H1 (cell line): ENCODE results near the gene NOC3L. TPM values are rescaled to one million over a fixed set of nuclear protein-coding genes. Genes with fewer than 3 reads are reported as not detected.
"Not testable (repeated sequence)": the region's sequence is repeated elsewhere in the genome, so short reads cannot be mapped to it uniquely, and the experiment has no call there.

Experiments
- CTCF ChIA-PET: fragments of 300-600 bp; sonication (Branson Sonifier 250); formaldehyde crosslinking; loops from one replicate; lab custom pipeline; 2021; ENCODE audit not compliant: partially characterized antibody; lab: Charles Lee
- POLR2A ChIA-PET: fragments of 300-600 bp; sonication (Branson Sonifier 250); formaldehyde crosslinking; loops from one replicate; lab custom pipeline; 2021; ENCODE audit warnings: inconsistent platforms; ENCODE audit not compliant: partially characterized antibody; lab: Charles Lee
- DNase-seq, 2 experiments: peaks; one replicate each; pipeline versions ENCODE4 v3.0.0 to v3.0.0-alpha.2; 2010 to 2022; ENCODE audit warnings: low spot score in 2 of 2, low read depth in 1 of 2, mixed read lengths in 1 of 2
- FAIRE-seq: peaks from 2 replicates; lab custom pipeline; 2011; peaks lifted over from hg19 to GRCh38; lab: Jason Lieb, UNC
- H2AFZ ChIP-seq: 2 replicates; pipeline ENCODE4 v1.8.1; 2012; ENCODE audit warnings: low read length, inconsistent platforms
- H2AK5ac ChIP-seq: 2 replicates; pipeline ENCODE4 v1.6.1; 2013; ENCODE audit warnings: low read depth, low read length
- H2BK120ac ChIP-seq: replicated peaks from 2 replicates; pipeline ENCODE3; 2013; ENCODE audit warnings: low read depth, low read length, inconsistent platforms
- H2BK12ac ChIP-seq: 2 replicates; pipeline ENCODE4 v1.6.1; 2013; ENCODE audit warnings: low read depth, low read length
- H2BK15ac ChIP-seq: 2 replicates; pipeline ENCODE4 v1.6.1; 2013; ENCODE audit warnings: low read length
- H2BK20ac ChIP-seq: 2 replicates; pipeline ENCODE4 v1.6.1; 2013; ENCODE audit warnings: low read length
- H2BK5ac ChIP-seq: 2 replicates; pipeline ENCODE4 v1.6.1; 2013; ENCODE audit warnings: low read depth, low read length
- H3K14ac ChIP-seq: 2 replicates; pipeline ENCODE4 v1.6.1; 2013; ENCODE audit warnings: inconsistent platforms; ENCODE audit not compliant: insufficient read length
- H3K18ac ChIP-seq: 2 replicates; pipeline ENCODE4 v1.6.1; 2013; ENCODE audit warnings: low read length; ENCODE audit errors: extremely low read depth
- H3K23ac ChIP-seq: 2 replicates; pipeline ENCODE4 v1.6.1; 2013; ENCODE audit warnings: inconsistent platforms; ENCODE audit not compliant: insufficient read length
- H3K23me2 ChIP-seq: 2 replicates; pipeline ENCODE4 v1.6.1; 2013; ENCODE audit warnings: low read depth, low read length
- H3K27ac ChIP-seq: 2 replicates; pipeline ENCODE4 v1.6.1; 2011; ENCODE audit warnings: low read depth, low read length, inconsistent platforms
- H3K27me3 ChIP-seq, 4 experiments: replicated peaks in 1 of 4; 1 replicate in 1 of 4; 2 replicates in 3 of 4; pipeline versions ENCODE4 v1.6.1 to v1.8.1; 2011 to 2013; ENCODE audit warnings: low read length in 3 of 4, mild to moderate bottlenecking in 3 of 4, inconsistent platforms in 2 of 4, mixed read lengths in 2 of 4, moderate library complexity in 1 of 4; ENCODE audit not compliant: control insufficient read depth in 3 of 4, insufficient read depth in 3 of 4; ENCODE audit errors: extremely low read depth in 1 of 4
- H3K36me3 ChIP-seq, 4 experiments: 2 replicates each; pipeline versions ENCODE4 v1.6.1 to v1.8.1; 2011 to 2013; ENCODE audit warnings: mild to moderate bottlenecking in 4 of 4, low read length in 3 of 4, moderate library complexity in 2 of 4, control low read depth in 1 of 4, inconsistent platforms in 1 of 4; ENCODE audit not compliant: insufficient read depth in 4 of 4, control insufficient read depth in 2 of 4
- H3K4ac ChIP-seq: replicated peaks from 2 replicates; pipeline ENCODE3; 2013; ENCODE audit warnings: low read length, low read depth, mixed read lengths, inconsistent platforms; ENCODE audit not compliant: insufficient read length
- H3K4me1 ChIP-seq, 4 experiments: replicated peaks in 1 of 4; 1 replicate in 1 of 4; 2 replicates in 3 of 4; pipeline versions ENCODE4 v1.6.1 to v1.8.1; 2011 to 2013; ENCODE audit warnings: low read length in 3 of 4, inconsistent platforms in 2 of 4, mixed read lengths in 1 of 4; ENCODE audit not compliant: insufficient read depth in 4 of 4, control insufficient read depth in 3 of 4
- H3K4me2 ChIP-seq, 2 experiments: 2 replicates each; pipeline versions ENCODE4 v1.6.1 to v1.8.1; 2011 to 2013; ENCODE audit warnings: low read depth in 2 of 2, low read length in 2 of 2, control low read depth in 1 of 2, inconsistent platforms in 1 of 2, mild to moderate bottlenecking in 1 of 2; ENCODE audit not compliant: insufficient read depth in 1 of 2
- H3K4me3 ChIP-seq, 4 experiments: fragments of 200-600, 300-600 bp in 1 of 4; sonication (generic), shearing (Covaris generic), sonication (Bioruptor Twin) in 1 of 4; 2 replicates each; pipeline versions ENCODE4 v1.5.1 to v1.8.1; 2011 to 2016; ENCODE audit warnings: low read length in 4 of 4, low read depth in 3 of 4, control low read depth in 2 of 4, inconsistent platforms in 2 of 4, mild to moderate bottlenecking in 2 of 4, mixed read lengths in 1 of 4, moderate library complexity in 1 of 4; ENCODE audit not compliant: insufficient read depth in 2 of 4; ENCODE audit errors: extremely low read depth in 1 of 4
- H3K56ac ChIP-seq: replicated peaks from 2 replicates; pipeline ENCODE3; 2013; ENCODE audit warnings: low read depth, mild to moderate bottlenecking, mixed read lengths, low read length, inconsistent platforms; ENCODE audit not compliant: insufficient read length
- H3K79me1 ChIP-seq: 2 replicates; pipeline ENCODE4 v1.6.1; 2013; ENCODE audit warnings: low read depth, low read length, control low read depth
- H3K79me2 ChIP-seq, 2 experiments: 2 replicates each; pipeline versions ENCODE4 v1.6.1 to v1.8.1; 2012 to 2013; ENCODE audit warnings: low read length in 2 of 2, mild to moderate bottlenecking in 2 of 2, inconsistent platforms in 1 of 2; ENCODE audit not compliant: insufficient read depth in 2 of 2, control insufficient read depth in 1 of 2
- H3K9ac ChIP-seq, 4 experiments: replicated peaks in 1 of 4; 1 replicate in 1 of 4; 2 replicates in 3 of 4; pipeline versions ENCODE4 v1.6.1 to v1.8.1; 2011 to 2013; ENCODE audit warnings: low read depth in 3 of 4, low read length in 3 of 4, control low read depth in 2 of 4, mild to moderate bottlenecking in 2 of 4, moderate library complexity in 2 of 4, inconsistent platforms in 1 of 4; ENCODE audit errors: extremely low read depth in 1 of 4
- H3K9me3 ChIP-seq, 2 experiments: 2 replicates each; pipeline versions ENCODE4 v1.6.1 to v1.8.1; 2012 to 2013; ENCODE audit warnings: mild to moderate bottlenecking in 2 of 2, moderate library complexity in 2 of 2, control low read depth in 1 of 2, inconsistent platforms in 1 of 2, low read depth in 1 of 2, low read length in 1 of 2, mixed read lengths in 1 of 2; ENCODE audit not compliant: insufficient read depth in 2 of 2
- H4K20me1 ChIP-seq, 2 experiments: replicated peaks in 1 of 2; 2 replicates each; pipeline versions ENCODE3 to v1.8.1; 2011 to 2013; ENCODE audit warnings: inconsistent platforms in 2 of 2, low read length in 2 of 2, mild to moderate bottlenecking in 1 of 2; ENCODE audit not compliant: insufficient read depth in 2 of 2, control insufficient read depth in 1 of 2
- H4K5ac ChIP-seq: 2 replicates; pipeline ENCODE4 v1.6.1; 2013; ENCODE audit warnings: low read length, low read depth, mixed read lengths, inconsistent platforms; ENCODE audit not compliant: insufficient read length
- H4K8ac ChIP-seq: 2 replicates; pipeline ENCODE4 v1.8.0; 2013; ENCODE audit warnings: mild to moderate bottlenecking, moderate library complexity, low read length, inconsistent platforms; ENCODE audit not compliant: insufficient read depth; ENCODE audit errors: extremely low read depth
- H4K91ac ChIP-seq: replicated peaks from 2 replicates; pipeline ENCODE3; 2013; ENCODE audit warnings: low read length, mixed read lengths, inconsistent platforms; ENCODE audit not compliant: insufficient read length
- WGBS, 2 experiments: shearing (Covaris generic) in 1 of 2; methylation state at CpG; one replicate each; pipeline versions ENCODE4 v1.1.6 to v1.1.7; 2013 to 2015; ENCODE audit warnings: low lambda C conversion rate in 2 of 2, mixed read lengths in 2 of 2, inconsistent platforms in 1 of 2, low coverage in 1 of 2, missing lambda C conversion rate in 1 of 2; ENCODE audit not compliant: insufficient replicate concordance in 2 of 2, insufficient coverage in 1 of 2, insufficient read length in 1 of 2; ENCODE audit errors: extremely low coverage in 1 of 2, missing lambda C conversion rate in 1 of 2; 5-methylcytosine and 5-hydroxymethylcytosine counted together
- polyA plus RNA-seq, 7 experiments: library from polyadenylated mRNA; depleted of rRNA in 3 of 7; stranded (reverse) in 5 of 7; unstranded in 2 of 7; fragments of >200 nt in 5 of 7; fragments of 200-250 nt in 2 of 7; gene quantifications; 1 replicate in 5 of 7; 2 replicates in 1 of 7; 4 replicates in 1 of 7; pipeline versions ENCODE4 v1.2.1 to v1.2.3, GENCODE V29; 2011 to 2013; ENCODE audit warnings: missing spikeins in 2 of 7, mixed read lengths in 2 of 7
- total RNA-seq: library from RNA; stranded (reverse); fragmentation: NEBNext Ultra II Directional; extraction: Animal tissue kit (Norgen Biotek cat#: 25700); gene quantifications from 2 replicates; pipeline ENCODE4 v1.2.1, GENCODE V29; 2021

Gene NOC3L
- total and polyA plus RNA-seq, 2 of the 8 experiments (the other 6 are each of a cell fraction or from before 2014, with no cell fraction given): 7.1 to 39.1 TPM

GRCh38 chr10:94392117-94392516 lies 29.4 kb upstream of the NOC3L start:
- H3K27ac ChIP-seq, H3K27me3 ChIP-seq, H3K14ac ChIP-seq, FAIRE-seq, H3K23me2 ChIP-seq, H3K23ac ChIP-seq, H3K56ac ChIP-seq, H2AK5ac ChIP-seq, H2BK15ac ChIP-seq, H3K9me3 ChIP-seq, H4K91ac ChIP-seq, POLR2A ChIA-PET, H4K8ac ChIP-seq, H2BK12ac ChIP-seq, H3K4me3 ChIP-seq, H3K79me2 ChIP-seq, H3K9ac ChIP-seq, H3K18ac ChIP-seq, H2BK120ac ChIP-seq, CTCF ChIA-PET, H3K4me1 ChIP-seq, H2BK20ac ChIP-seq, DNase-seq, H2BK5ac ChIP-seq, H3K4me2 ChIP-seq, H3K4ac ChIP-seq, H2AFZ ChIP-seq, H4K5ac ChIP-seq, H3K79me1 ChIP-seq, H3K36me3 ChIP-seq, H4K20me1 ChIP-seq: not testable (repeated sequence)
- 87% methylated on average over 9 of the region's 9 CpGs; no CpG with 5 or more reads in 1 of the 2 experiments for WGBS, 2 experiments

- H2AK5ac ChIP-seq, H2BK120ac ChIP-seq, H3K79me1 ChIP-seq, H3K9me3 ChIP-seq, H3K4me3 ChIP-seq, H4K8ac ChIP-seq, H3K4ac ChIP-seq, H4K20me1 ChIP-seq, H3K4me1 ChIP-seq, H3K9ac ChIP-seq, POLR2A ChIA-PET, H2AFZ ChIP-seq, H3K36me3 ChIP-seq, H3K56ac ChIP-seq, H4K5ac ChIP-seq, H2BK12ac ChIP-seq, FAIRE-seq, H3K14ac ChIP-seq, H3K79me2 ChIP-seq, H2BK20ac ChIP-seq, H2BK15ac ChIP-seq, H4K91ac ChIP-seq, H3K27ac ChIP-seq, H3K23me2 ChIP-seq, DNase-seq, H2BK5ac ChIP-seq, CTCF ChIA-PET, H3K23ac ChIP-seq, H3K27me3 ChIP-seq, H3K18ac ChIP-seq, H3K4me2 ChIP-seq: not testable (repeated sequence)
- 90% methylated on average over 3 of the region's 3 CpGs; no CpG with 5 or more reads in 1 of the 2 experiments for WGBS, 2 experiments
These were observed 23.0 kb upstream of the NOC3L start for GRCh38 chr10:94385733-94386132.
